ENCODE results near the gene CSRP1.

Gene CSRP1

GRCh38 chr1:201450721-201451291 is 56.1 kb downstream of the CSRP1 start:
- no peak for DNase-seq

- no peak for DNase-seq
Observed at GRCh38 chr1:201448990-201449389, 57.9 kb downstream of the CSRP1 start.

GRCh38 chr1:201447903-201448871 is 58.7 kb downstream of the CSRP1 start:
- DNase-seq, result peak; percentile 55

- no peak for DNase-seq
Observed at GRCh38 chr1:201445310-201445709, 61.6 kb downstream of the CSRP1 start.

DNA sequence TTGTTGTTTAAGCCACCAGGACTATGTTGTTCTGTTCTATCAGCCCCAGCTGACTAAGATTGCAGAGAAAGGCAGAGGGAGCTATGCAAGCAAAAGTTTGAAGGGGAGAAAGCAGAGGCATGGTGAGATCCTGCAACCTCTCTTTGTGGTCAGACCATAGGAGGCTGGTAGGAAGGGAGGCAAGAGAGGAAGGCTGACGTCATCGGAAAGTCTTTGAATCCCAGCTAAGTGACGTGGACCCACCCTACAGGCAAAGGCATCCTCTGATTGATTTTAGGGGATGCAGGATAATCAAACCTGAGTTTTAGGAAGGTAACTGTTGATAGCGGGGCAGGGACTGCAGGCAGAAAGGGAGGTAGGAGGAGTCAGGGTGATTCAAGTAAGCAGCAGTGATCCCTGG is 62.1 kb downstream of the CSRP1 start:
- no peak for DNase-seq

DNA sequence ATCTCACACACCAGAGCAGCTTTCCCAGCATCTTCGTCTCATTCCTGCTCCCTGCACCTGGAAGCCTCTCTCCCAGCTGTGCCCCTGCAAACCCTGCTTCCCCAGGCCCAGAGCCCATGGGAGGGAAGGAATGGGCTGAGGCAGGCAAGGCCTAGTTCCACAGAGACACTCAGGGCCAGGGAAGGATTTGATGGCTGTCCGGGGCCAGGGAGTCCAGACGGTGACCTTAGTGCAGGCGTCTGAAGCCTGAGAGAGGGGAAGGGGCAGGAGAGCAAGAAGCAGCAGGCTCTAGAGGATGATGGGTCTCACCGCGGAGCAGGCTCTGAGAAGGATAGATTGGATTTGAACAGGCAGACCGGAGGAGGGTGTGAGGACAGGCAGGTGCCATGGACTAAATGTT is 63.2 kb downstream of the CSRP1 start:
- no peak for DNase-seq

DNA sequence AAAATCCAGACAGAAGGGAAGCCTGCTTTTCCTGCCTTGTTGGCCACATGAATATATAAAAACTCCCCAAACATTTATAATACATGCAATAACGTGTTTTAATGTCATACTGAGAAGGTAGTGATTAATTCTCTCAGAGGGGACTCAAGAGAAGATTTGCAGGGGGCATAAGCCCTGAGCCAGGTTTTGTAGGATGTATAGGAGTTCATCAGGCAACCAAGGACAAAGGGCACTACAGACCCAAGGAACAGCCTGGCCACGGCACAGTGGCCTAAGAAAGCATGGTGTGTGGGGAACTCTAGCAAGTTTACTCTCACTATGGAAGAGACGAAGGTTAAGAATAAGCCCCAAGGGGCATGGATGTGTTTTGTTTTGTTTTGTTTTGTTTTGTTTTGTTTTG is 70.0 kb downstream of the CSRP1 start:
- no peak for DNase-seq

DNA sequence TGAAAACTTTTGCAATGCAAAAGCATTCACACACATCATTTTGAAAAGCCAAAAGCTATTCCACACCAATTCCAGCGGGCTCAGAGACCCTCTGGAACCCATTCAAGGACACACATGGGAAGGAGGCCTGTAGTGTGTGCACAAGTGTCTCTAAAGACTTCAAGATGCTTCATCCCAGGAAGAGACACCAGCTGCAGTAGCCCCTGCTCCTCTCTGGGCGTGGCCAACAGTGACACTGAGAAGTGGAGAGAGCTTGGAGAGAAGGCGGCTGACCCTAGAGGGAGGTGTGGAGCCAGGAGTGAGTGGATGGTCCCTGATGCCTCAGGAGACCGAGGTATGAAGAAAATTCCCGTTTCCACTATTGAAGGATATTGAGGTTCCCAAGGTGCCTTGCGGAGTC is 70.5 kb downstream of the CSRP1 start:
- DNase-seq, result no peak

- DNase-seq, result no peak
Observed at GRCh38 chr1:201434266-201434665, 72.7 kb downstream of the CSRP1 start.

GRCh38 chr1:201433609-201434008 is 73.3 kb downstream of the CSRP1 start:
- DNase-seq, result no peak
